ENCODE data around the gene CHAF1B.

DNA sequence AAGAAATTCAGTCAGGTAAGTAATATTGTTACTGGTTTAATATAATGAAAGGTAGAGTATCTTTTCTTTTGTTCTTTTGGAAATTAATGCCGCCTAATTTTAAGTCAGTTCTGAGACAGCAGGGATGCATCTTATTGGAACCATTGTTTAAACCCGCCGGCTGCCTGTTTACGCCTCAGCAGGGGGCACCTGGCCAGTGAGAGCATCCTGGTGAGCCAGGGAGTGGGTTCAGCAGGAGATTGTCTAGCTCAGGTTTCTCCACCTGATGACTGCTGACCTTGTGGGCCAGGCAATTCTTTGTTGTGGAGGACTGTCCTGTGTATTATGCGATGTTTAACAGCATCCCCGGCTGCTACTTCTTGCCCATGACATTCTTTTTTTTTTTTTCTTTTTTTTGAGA, 30.2 kb downstream of the CHAF1B start:
- TF ChIP-seq YY1 (IDR thresholded peaks at IDR 0.05; ENCODE audit: insufficient read depth, insufficient read length) (no peak), SUZ12 (IDR thresholded peaks at IDR 0.05; ENCODE audit: extremely low read depth, insufficient read depth, insufficient read length) (no peak)
